BE2C (cell line): ENCODE measurements around the gene LAMC1.

Source experiments
- DNase-seq: peaks from one replicate; pipeline ENCODE4 v3.0.0-alpha.2; 2020
- H3K27me3 ChIP-seq: fragments of 250-450 bp; sonication (Bioruptor Pico); 2 replicates; pipeline ENCODE4 v1.5.1; 2020; ENCODE audit warnings: mild to moderate bottlenecking
- H3K36me3 ChIP-seq: fragments of 250-450 bp; sonication (Bioruptor Pico); 2 replicates; pipeline ENCODE4 v1.5.1; 2020; ENCODE audit warnings: mild to moderate bottlenecking
- H3K4me1 ChIP-seq: fragments of 250-450 bp; sonication (Bioruptor Pico); 2 replicates; pipeline ENCODE4 v1.5.1; 2020
- H3K4me3 ChIP-seq: 2 replicates; pipeline ENCODE4 v1.5.1; 2011; ENCODE audit warnings: low read depth, low read length
- H3K9me3 ChIP-seq: fragments of 250-450 bp; sonication (Bioruptor Pico); 2 replicates; pipeline ENCODE4 v1.5.1; 2020
- CTCF ChIP-seq: IDR thresholded peaks from 2 replicates; pipeline ENCODE4 v1.5.1; 2012; ENCODE audit warnings: mild to moderate bottlenecking, low read depth, low read length

Gene LAMC1

GRCh38 chr1:183027791-183028190, 4.6 kb downstream of the LAMC1 start:
- no peak overlapping the region for H3K4me3 ChIP-seq
- DNase-seq, result no peak

GRCh38 chr1:183029591-183030000, 6.4 kb downstream of the LAMC1 start:
- H3K27me3 ChIP-seq, result no peaks in the 10 kb centered on the region
- H3K9me3 ChIP-seq, result no peaks in the 10 kb centered on the region
- H3K4me3 ChIP-seq, result no peak overlapping the region
- H3K36me3 ChIP-seq, result no peaks in the 10 kb centered on the region; the same call in 1 of the 2 replicates
- DNase-seq, result no peak
- peaks cover 13% of the 10 kb centered on the region for H3K4me1 ChIP-seq
- TF ChIP-seq CTCF, result no peak

More at GRCh38 chr1:183027791-183028190, 4.6 kb downstream of the LAMC1 start:
- peaks cover 9% of the 10 kb centered on the region for H3K4me1 ChIP-seq
- TF ChIP-seq CTCF, result no peak
- H3K36me3 ChIP-seq, result no peaks in the 10 kb centered on the region; the same call in 1 of the 2 replicates
- no peaks in the 10 kb centered on the region for H3K27me3 ChIP-seq
- no peaks in the 10 kb centered on the region for H3K9me3 ChIP-seq

GRCh38 chr1:183030053-183030452, 6.8 kb downstream of the LAMC1 start:
- Histone ChIP-seq H3K4me3 (no peak overlapping the region), H3K36me3 (no peaks in the 10 kb centered on the region; the same call in 1 of the 2 replicates), H3K27me3 (no peaks in the 10 kb centered on the region), H3K4me1 (peaks cover 13% of the 10 kb centered on the region), H3K9me3 (no peaks in the 10 kb centered on the region)
- DNase-seq, result no peak
- TF ChIP-seq CTCF, result no peak

- Histone ChIP-seq H3K36me3 (no peaks in the 10 kb centered on the region; the same call in 1 of the 2 replicates), H3K9me3 (no peaks in the 10 kb centered on the region), H3K4me3 (no peak overlapping the region), H3K4me1 (peaks cover 12% of the 10 kb centered on the region), H3K27me3 (no peaks in the 10 kb centered on the region)
- DNase-seq, result no peak
- no peak for TF ChIP-seq CTCF
Measured at GRCh38 chr1:183032122-183032921, 9.1 kb downstream of the LAMC1 start.

GRCh38 chr1:183033205-183033604, 10.0 kb downstream of the LAMC1 start:
- Histone ChIP-seq H3K36me3 (no peaks in the 10 kb centered on the region; the same call in 1 of the 2 replicates), H3K9me3 (no peaks in the 10 kb centered on the region), H3K4me3 (no peak overlapping the region), H3K27me3 (no peaks in the 10 kb centered on the region), H3K4me1 (peaks cover 8% of the 10 kb centered on the region)
- peak; percentile 51 for DNase-seq
- TF ChIP-seq CTCF, result no peak

- TF ChIP-seq CTCF, result no peak
- no peak overlapping the region for H3K4me3 ChIP-seq
Measured at GRCh38 chr1:183034682-183035081, 11.5 kb downstream of the LAMC1 start.

More at GRCh38 chr1:183034682-183035081, 11.5 kb downstream of the LAMC1 start:
- DNase-seq, result no peak
- no peaks in the 10 kb centered on the region for H3K27me3 ChIP-seq
- no peaks in the 10 kb centered on the region for H3K9me3 ChIP-seq
- no peaks in the 10 kb centered on the region; the same call in 1 of the 2 replicates for H3K36me3 ChIP-seq
- peaks cover 15% of the 10 kb centered on the region for H3K4me1 ChIP-seq
